ENCODE measurements around the gene DGKB. TPM values are rescaled to one million over a fixed set of nuclear protein-coding genes. Genes with fewer than 3 reads are reported as not detected.

The DGKB gene
- total RNA-seq, 6 experiments from 2014 or later, result 0.11 to 0.16 (median 0.13) TPM; not detected in 2

GRCh38 chr7:14177876-14178275 is 724.7 kb downstream of the DGKB start:
- no peak for ATAC-seq

GRCh38 chr7:14170872-14171271 is 731.7 kb downstream of the DGKB start:
- TF ChIP-seq CTCF (IDR thresholded peaks at IDR 0.05), result no peak
- TF ChIP-seq POLR2A (IDR thresholded peaks at IDR 0.05), result no peak
- WGBS (ENCODE audit: insufficient coverage, low coverage, low lambda C conversion rate, missing lambda C conversion rate), result 76% methylated on average over 2 of the region's 2 CpGs
- ATAC-seq (no peak), DNase-seq (no peak)
- Histone ChIP-seq H3K27me3 (no peaks in the 10 kb centered on the region), H3K4me3 (no peak overlapping the region), H3K4me1 (no peaks in the 10 kb centered on the region), H3K27ac (no peak overlapping the region), H3K9me3 (no peaks in the 10 kb centered on the region), H3K36me3 (no peaks in the 10 kb centered on the region)
- intact Hi-C loops (cut with DNase I), result no loop called here

More at GRCh38 chr7:14177876-14178275, 724.7 kb downstream of the DGKB start:
- Histone ChIP-seq H3K27ac (no peak overlapping the region), H3K36me3 (no peaks in the 10 kb centered on the region), H3K9me3 (no peaks in the 10 kb centered on the region), H3K4me1 (no peaks in the 10 kb centered on the region), H3K4me3 (no peak overlapping the region), H3K27me3 (no peaks in the 10 kb centered on the region)
- DNase-seq, result no peak
- 77% methylated on average over 2 of the region's 5 CpGs for WGBS (ENCODE audit: insufficient coverage, low coverage, low lambda C conversion rate, missing lambda C conversion rate)
- intact Hi-C loops (cut with DNase I), result no loop called here
- TF ChIP-seq CTCF (IDR thresholded peaks at IDR 0.05) (no peak), POLR2A (IDR thresholded peaks at IDR 0.05) (no peak)

GRCh38 chr7:14158111-14158510 is 744.4 kb downstream of the DGKB start:
- H3K9me3 ChIP-seq, result no peaks in the 10 kb centered on the region
- intact Hi-C loops (cut with DNase I), result no loop called here
- no peaks in the 10 kb centered on the region for H3K36me3 ChIP-seq
- WGBS (ENCODE audit: insufficient coverage, low coverage, low lambda C conversion rate, missing lambda C conversion rate), result 76% methylated on average over 2 of the region's 2 CpGs
- H3K27me3 ChIP-seq, result no peaks in the 10 kb centered on the region
- H3K4me1 ChIP-seq, result no peaks in the 10 kb centered on the region
- no peak overlapping the region for H3K4me3 ChIP-seq
- no peak for TF ChIP-seq POLR2A (IDR thresholded peaks at IDR 0.05)
- TF ChIP-seq CTCF (IDR thresholded peaks at IDR 0.05), result no peak
- DNase-seq (no peak), ATAC-seq (no peak)
- no peak overlapping the region for H3K27ac ChIP-seq

- Histone ChIP-seq H3K4me3 (no peak overlapping the region), H3K9me3 (no peaks in the 10 kb centered on the region), H3K27me3 (no peaks in the 10 kb centered on the region), H3K36me3 (no peaks in the 10 kb centered on the region), H3K4me1 (no peaks in the 10 kb centered on the region), H3K27ac (no peak overlapping the region)
- no peak for DNase-seq
- intact Hi-C loops (cut with DNase I), result no loop called here
- WGBS (ENCODE audit: insufficient coverage, low coverage, low lambda C conversion rate, missing lambda C conversion rate), result 91% methylated on average over 1 of the region's 1 CpG
- no peak for ATAC-seq
- TF ChIP-seq CTCF (IDR thresholded peaks at IDR 0.05) (no peak), POLR2A (IDR thresholded peaks at IDR 0.05) (no peak)
Measured at GRCh38 chr7:14156436-14156835, 746.1 kb downstream of the DGKB start.

- ATAC-seq, result no peak
- no peak for DNase-seq
- no peak for TF ChIP-seq CTCF (IDR thresholded peaks at IDR 0.05)
- TF ChIP-seq POLR2A (IDR thresholded peaks at IDR 0.05), result no peak
- Histone ChIP-seq H3K4me3 (no peak overlapping the region), H3K9me3 (no peaks in the 10 kb centered on the region), H3K27me3 (no peaks in the 10 kb centered on the region), H3K4me1 (no peaks in the 10 kb centered on the region), H3K27ac (no peak overlapping the region), H3K36me3 (no peaks in the 10 kb centered on the region)
- intact Hi-C loops (cut with DNase I), result no loop called here
- WGBS (ENCODE audit: insufficient coverage, low coverage, low lambda C conversion rate, missing lambda C conversion rate), result 89% methylated on average over 5 of the region's 5 CpGs
Measured at GRCh38 chr7:14148974-14149373, 753.6 kb downstream of the DGKB start.
